Measurements from ENCODE around the gene GNA14. TPM values are rescaled to one million over a fixed set of nuclear protein-coding genes. Genes with fewer than 3 reads are reported as not detected.
A peak's percentile ranks its signal among the peaks of the same experiment; 100 is the strongest.

The GNA14 gene
- total and polyA plus RNA-seq, 2 of the 8 experiments (the other 6 are each of a cell fraction or from before 2014, with no cell fraction given), result 3.4 to 6.3 TPM

DNA sequence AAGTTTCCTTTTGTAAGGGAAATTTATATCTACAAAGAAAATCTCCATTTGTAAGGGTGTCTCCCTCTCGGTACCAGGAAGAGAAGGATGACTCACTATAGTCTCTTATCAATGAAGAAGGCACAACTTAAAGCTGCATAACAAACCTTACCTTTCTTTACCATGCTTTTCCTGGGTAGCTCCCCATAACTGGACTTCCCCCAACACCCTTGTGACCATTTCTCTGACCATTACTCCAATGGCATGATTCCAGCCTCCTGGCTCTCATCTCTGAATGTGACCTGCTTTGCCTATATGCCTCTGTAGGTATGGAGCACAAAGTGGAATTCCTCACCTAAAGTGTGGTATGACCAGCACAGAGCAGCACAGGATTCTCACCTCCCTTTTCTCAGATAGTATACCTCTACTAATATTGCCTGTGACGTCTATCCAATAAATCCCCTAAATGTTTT, 62.8 kb downstream of the GNA14 start (continued):
- no peak for TF ChIP-seq TEAD4 (IDR thresholded peaks at IDR 0.05; ENCODE audit: low read depth, low read length)
- TF ChIP-seq SP2 (IDR thresholded peaks at IDR 0.05; ENCODE audit: low read length), result no peak
- peak; percentile 86 for TF ChIP-seq KDM1A (IDR thresholded peaks at IDR 0.05; ENCODE audit: borderline replicate concordance, low read length)
- TF ChIP-seq SP4 (IDR thresholded peaks at IDR 0.05; ENCODE audit: low read length), result no peak
- 0 out of 2 replicates have a peak, but pooled peaks have one; percentile 62 for TF ChIP-seq JUN (IDR thresholded peaks at IDR 0.05; ENCODE audit: low read depth, low read length)

All from H1 (cell line).